T47D (cell line): ENCODE data around the gene USP48.

ENCODE experiments used
- DNase-seq, 2 experiments: peaks; one replicate each; pipeline versions ENCODE4 v3.0.0 to v3.0.0-alpha.2; 2011 to 2012; ENCODE audit warnings: low read depth in 1 of 2, low spot score in 1 of 2
- JUND ChIP-seq: IDR thresholded peaks from 2 replicates; pipeline ENCODE4 v1.6.1; 2012; ENCODE audit warnings: low read depth
- in situ Hi-C: cut with HindIII; loops from 2 replicates; pipeline ENCODE4 v1.10.0; 2016; ENCODE audit warnings: low sequenced_read_pairs, low pct_unique_long_range_greater_than_20kb

The USP48 gene

DNA sequence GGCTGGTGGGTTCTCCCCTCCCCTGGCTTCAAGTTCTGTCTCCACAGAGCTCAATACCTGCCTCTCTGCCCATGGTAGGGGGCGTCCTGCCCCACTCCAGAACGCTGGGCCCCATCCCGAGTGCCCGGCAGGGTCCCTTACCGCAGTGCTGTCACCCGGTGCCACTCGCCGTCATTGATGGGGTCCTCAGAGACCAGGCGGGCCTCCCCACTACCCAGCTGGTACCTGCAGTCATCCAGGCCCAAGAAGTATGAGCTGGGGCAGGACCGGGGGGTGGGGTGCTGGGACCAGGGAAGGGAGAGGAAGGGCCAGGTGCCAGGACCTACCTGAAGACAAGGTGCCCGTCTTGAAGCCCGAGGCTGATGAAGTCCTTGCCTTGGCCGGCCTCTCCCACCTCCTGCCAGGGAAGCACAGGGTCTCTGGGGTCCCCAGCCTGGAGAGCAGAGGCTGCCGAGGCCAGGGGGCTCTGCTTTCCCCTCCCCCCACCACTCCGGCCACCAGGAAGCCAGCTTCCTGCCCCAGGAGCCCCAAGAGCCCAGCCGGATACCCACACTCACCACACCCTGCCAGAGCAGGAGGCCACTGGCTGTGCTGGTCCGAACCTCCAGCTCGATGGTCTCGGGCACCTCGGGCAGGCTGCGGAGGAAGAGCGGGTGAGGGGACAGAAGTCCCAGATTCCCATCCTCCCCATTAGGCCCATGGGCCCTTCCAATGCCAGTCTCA, 41.2 kb upstream of the USP48 start:
- in situ Hi-C loops, result no loop called here
- TF ChIP-seq JUND, result no peak
- no peak for DNase-seq

- DNase-seq, result no peak
- no peak for TF ChIP-seq JUND
- in situ Hi-C loops, result no loop called here
Measured at GRCh38 chr1:21823206-21823979, 40.4 kb upstream of the USP48 start.

GRCh38 chr1:21822349-21822748, 39.4 kb upstream of the USP48 start:
- DNase-seq, result no peak
- in situ Hi-C loops, result no loop called here
- TF ChIP-seq JUND, result no peak

DNA sequence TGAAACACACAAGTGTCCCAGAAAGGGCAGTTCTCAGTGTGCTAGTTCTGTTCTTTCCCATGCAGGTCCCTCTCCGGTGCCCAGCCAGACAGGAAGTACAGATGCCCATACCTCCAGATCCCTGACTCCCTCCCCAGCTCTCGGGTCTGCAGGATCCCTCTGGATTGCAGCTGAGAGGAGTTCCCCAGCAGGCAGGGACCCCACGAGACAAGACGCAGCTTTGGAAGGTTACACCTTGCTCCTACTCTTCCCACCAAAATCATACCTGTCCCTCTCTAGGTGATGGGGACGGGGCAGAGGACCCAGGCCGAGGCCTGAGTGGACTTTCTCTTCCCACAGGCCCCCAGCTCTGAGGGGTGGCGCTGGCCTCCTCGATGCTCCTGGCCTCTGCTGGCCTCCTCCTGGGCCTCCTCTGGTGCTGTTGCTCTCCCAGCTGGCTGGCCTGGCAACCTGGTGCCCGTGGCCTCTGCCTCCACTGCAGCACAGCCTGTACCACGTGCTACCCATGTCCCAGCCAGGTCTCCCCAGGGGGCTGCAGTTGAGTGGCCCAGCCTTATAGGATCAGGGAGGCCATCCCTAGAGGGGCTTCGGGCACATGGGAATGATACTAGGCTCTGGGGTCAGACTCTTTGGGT, 38.6 kb upstream of the USP48 start:
- TF ChIP-seq JUND, result no peak
- DNase-seq, result no peak
- in situ Hi-C loops, result no loop called here

DNA sequence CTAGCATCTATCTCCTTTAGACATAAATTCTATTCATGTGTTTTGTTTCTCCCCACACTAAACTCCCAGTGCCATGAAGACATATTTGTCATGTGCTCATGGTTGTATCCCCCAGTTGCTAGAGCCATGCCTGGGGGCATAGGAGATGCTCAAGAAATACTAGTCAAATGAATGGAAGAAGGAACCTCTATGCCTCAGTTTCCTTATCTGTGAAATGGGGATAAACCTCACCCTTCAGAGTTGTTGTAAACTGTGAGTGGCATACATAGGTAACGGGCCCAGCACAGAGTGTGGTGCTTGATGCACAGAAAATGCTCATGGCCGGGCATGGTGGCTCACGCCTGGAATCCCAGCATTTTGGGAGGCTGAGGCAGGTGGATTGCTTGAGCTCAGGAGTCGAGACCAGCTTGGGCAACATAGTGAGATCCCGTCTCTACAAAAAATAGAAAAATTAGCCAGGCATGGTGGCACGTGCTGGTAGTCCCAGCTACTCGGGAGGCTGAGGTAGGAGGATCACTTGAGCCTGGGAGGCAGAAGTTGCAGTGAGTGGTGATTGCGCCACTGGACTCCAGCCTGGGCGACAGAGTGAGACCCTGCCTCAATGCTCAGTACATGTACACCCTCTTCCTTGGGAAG, 37.8 kb upstream of the USP48 start:
- in situ Hi-C loops, result no loop called here
- no peak for DNase-seq
- no peak for TF ChIP-seq JUND

DNA sequence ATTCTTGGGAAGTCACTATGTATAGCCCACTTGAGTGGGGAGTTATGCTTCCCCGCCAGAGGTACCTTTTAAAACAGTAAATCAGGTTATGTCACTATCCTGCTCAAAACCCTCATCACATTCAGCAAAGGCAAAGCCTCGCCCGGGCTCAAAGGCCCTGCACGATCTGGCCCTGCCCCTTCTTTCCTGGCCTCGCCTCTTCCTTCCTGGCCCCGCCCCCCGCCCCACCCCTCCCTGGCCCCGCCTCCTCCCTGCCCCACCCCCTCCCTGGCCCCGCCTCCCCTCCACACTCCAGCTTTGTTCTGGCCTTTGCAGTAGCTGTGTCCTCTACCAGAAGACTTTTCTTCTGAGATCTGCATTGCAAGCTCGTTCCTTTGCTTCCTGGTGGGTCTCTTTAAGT, 35.7 kb upstream of the USP48 start:
- TF ChIP-seq JUND, result no peak
- in situ Hi-C loops, result no loop called here
- DNase-seq, result peak; percentile 70 to 86

- DNase-seq, result no peak
- in situ Hi-C loops, result no loop called here
- TF ChIP-seq JUND, result no peak
Measured at GRCh38 chr1:21816602-21817302, 33.8 kb upstream of the USP48 start.

DNA sequence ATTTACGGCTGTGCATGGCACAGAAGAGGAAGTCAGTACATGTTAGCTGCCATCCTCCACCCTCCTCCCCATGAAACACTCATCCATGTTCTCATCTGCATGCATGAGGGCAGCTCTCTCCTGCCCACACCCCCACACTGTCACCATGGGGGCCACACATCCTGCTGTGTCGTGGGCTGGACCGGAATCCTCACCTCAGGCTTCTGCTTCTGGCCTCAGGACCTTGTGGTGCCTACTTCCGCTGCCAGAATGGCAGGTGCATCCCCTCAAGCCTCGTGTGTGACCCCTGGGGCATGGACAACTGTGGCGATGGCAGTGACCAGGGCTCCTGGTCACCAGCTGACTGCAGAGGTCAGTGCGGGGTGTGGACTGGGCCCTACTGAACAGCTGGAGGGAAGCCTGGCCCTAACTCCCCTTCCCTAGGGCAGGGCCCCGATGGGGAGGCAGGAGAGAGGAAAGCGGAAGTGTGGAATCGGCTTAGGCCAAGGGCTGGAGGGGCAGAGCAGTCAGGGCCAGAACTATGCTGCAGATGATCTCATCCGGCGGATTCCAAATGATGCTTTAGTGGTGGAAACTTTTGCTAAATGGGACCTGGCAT, 32.9 kb upstream of the USP48 start:
- DNase-seq, result no peak
- no peak for TF ChIP-seq JUND
- in situ Hi-C loops, result no loop called here

DNA sequence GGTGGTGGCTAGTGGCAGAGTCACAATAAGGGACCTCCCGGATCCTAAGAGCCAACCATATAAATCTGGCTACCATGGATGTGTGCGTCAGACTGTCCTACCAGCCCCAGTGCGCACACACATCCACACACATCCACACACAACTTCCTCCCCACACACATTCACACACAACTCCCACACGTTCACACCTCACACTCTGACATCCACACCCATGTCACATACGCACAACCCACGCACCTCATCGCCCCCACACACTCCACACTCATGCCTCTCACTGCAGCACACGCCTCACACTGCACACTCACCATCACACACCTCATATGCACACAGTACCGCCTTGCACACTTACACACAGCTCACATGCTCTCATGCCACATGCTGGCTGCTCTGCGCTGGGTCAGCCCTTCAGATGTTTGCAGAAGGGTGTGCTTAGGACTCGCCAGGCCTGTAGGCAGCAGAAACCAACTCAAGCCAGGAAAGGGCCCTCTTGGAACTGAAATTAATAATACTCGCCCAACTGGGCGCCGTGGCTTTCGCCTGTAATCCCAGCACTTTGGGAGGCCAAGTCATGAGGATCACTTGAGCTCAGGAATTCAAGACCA, 32.1 kb upstream of the USP48 start:
- in situ Hi-C loops, result no loop called here

GRCh38 chr1:21814241-21814918, 31.4 kb upstream of the USP48 start:
- in situ Hi-C loops, result no loop called here
- DNase-seq, result no peak
- no peak for TF ChIP-seq JUND

More for the DNA sequence above, 32.1 kb upstream of the USP48 start:
- no peak for DNase-seq
- no peak for TF ChIP-seq JUND

GRCh38 chr1:21813542-21813941, 30.6 kb upstream of the USP48 start:
- DNase-seq, result no peak
- in situ Hi-C loops, result no loop called here
- no peak for TF ChIP-seq JUND

- DNase-seq, result no peak
- TF ChIP-seq JUND, result no peak
- in situ Hi-C loops, result no loop called here
Measured at GRCh38 chr1:21811875-21812305, 28.9 kb upstream of the USP48 start, which contains the start of gene LDLRAD2. TSS of gene LDLRAD2 (plus strand) at chr1:21812265. CDS start at chr1:21812452, 187 bp downstream.
